Measurements from ENCODE around the gene TLR4.
A peak's percentile ranks its signal among the peaks of the same experiment; 100 is the strongest.

The TLR4 gene

DNA sequence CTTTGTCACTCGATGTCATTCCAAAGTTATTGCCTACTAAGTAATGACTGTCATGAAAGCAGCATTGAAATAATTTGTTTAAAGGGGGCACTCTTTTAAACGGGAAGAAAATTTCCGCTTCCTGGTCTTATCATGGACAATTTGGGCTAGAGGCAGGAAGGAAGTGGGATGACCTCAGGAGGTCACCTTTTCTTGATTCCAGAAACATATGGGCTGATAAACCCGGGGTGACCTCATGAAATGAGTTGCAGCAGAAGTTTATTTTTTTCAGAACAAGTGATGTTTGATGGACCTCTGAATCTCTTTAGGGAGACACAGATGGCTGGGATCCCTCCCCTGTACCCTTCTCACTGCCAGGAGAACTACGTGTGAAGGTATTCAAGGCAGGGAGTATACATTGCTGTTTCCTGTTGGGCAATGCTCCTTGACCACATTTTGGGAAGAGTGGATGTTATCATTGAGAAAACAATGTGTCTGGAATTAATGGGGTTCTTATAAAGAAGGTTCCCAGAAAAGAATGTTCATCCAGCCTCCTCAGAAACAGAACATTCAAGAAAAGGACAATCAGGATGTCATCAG, 11.3 kb downstream of the TLR4 start:
- no peak for DNase-seq

DNA sequence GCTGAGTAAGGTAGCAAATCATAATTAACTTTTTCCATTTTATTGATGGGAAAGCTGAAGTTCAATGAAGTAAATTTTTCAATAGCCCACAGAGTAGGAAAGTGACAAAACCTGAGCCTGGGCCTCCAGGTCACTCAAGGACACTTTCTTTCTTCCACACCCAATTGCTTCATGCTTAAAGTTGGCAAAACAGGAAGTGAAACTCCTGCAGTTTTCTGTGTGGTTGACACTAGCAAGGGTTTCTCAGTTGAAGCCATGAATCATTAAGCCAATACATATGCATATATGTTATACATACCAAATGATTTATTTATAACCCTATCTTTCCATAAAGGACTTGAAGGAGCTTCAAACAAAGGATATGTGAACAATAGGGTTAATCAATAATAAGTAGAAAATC, 13.9 kb downstream of the TLR4 start:
- DNase-seq = no peak

DNA sequence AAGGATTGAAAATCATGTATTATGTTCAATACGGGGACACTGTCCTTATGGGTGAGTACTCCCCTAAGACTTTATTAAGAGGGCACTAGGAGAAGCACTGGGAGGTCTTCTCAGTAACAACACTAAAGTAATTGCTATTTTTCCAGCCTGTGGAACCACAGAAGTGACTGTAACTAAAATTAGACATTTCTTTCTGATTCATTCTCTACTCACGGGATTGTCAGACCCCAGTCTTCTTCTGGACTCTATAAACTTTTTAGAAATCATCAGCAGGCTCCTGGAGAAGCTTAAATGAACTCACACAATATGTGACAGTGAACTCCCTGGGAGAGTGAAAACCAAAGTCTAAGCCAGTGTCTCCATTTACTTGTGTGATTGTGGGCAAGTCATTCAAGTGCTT, 14.5 kb downstream of the TLR4 start:
- DNase-seq = no peak

DNA sequence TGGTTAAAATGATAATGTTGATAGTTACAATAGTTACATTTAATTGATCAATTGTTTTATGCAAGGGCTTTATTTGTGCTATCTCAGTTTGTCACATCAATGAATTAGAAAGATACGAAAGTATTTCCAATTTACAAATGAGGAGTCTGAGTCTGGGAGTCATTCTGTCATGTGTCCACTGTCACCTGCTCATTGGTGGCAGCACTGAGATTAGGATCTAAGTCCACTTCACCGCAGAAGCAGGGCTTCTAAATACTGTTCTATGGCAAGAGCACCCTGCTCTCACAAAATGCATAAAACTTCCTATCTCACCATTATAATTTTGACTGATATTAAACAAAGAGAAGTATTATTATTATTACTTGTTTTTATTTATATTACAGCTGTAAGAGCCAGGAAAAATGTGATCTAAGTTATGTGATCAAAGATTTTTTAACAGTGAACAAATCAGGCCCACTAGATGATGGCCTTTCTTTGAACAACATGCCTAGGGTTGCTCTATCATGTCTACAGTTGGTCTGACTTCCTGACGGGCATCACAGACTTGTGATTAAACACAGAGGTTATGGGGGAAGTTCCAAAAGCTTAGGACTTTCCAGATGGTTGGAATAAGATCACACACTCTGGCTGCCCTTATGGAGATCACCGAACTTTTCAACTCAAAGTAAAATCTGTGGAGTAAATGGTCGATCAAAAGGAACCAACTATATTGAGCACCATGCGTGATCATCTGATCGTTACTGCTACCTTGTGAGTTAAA, 15.1 kb downstream of the TLR4 start:
- no peak for DNase-seq

DNA sequence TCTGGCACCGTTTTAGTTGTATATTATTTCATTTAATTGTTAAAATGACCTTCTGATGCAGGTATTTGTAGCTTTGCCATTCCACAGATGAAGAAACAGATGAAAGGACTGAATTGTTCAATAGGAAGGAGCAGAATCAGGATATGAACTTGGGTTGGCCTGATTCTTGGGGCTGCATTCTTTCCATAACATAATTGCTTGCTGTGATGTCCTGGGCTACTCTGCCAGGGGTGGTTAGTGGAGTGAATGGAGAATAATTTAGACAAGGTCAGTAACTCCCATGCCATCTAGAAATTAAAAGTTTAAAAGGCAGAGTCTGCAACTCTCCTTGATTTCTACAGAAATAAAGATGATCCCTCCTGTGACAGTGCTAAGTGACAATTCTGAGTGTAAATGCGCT, 15.9 kb downstream of the TLR4 start:
- DNase-seq = no peak

DNA sequence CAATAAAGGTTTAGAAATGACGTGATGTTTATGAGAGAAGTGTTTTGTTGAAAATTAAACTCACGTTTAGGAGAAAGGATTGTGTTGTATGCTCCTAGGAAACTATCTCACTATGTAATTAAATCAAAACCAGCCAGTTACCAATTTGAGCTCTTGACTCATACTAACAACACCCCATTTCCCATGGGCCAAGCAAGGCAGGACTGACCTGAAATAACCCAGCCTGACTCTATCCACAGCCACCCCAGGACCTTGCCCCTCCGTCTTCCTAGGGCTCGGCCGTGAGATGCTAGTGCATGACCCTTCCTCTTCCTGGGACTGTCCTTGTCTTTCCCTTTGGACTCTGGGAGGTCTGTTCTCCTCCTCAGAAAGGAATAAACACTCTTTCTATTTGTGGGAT, 16.4 kb downstream of the TLR4 start:
- no peak for DNase-seq

DNA sequence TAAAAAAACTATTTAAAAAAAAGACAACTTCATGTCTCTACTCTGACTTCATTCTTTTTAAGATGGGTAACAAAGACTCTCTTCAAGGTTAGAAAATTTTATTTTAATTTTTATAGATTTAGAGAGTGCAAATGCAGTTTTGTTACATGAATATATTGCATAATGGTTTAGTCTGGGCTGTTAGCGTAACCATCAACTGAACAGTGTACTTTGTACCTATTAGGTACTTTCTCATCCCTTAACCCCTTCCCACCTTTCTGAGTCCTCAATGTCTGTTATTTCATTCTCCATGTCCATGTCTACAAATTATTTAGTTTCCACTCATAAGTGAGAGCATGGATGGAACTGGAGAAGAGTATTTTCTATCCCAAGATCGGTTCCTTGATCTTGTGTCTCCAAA, 16.8 kb downstream of the TLR4 start:
- DNase-seq = no peak

DNA sequence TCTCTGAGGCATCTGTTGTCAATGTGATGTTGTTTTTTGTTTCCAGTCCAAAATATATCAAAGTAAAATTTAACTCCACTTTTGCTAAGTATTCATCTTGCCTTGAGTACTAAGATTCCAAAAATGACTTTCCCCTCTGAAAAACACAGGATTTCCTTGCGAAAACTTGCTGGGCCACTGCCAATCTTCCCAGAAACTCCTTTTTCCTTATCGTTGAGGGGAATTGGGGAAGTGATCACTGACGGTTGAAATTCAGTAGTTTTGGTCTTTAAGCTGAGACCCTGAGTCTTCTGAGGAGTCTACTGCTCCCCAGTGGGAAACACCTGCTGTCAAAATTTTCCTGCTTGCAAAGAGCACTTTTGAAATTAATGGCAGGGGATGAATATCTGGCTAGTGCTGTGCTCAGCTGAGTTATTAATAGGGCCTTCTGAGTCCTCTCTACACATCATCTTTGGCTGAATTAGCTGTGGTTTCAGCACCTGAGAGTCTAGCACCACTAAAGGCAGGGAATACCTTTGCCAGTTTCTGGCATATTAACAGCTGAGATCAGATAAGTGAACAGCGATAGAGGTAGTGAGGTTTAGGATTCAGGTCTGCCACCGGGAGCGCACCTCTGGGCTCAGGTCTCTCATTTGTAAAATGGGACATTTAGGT, 18.0 kb downstream of the TLR4 start:
- DNase-seq = no peak

DNA sequence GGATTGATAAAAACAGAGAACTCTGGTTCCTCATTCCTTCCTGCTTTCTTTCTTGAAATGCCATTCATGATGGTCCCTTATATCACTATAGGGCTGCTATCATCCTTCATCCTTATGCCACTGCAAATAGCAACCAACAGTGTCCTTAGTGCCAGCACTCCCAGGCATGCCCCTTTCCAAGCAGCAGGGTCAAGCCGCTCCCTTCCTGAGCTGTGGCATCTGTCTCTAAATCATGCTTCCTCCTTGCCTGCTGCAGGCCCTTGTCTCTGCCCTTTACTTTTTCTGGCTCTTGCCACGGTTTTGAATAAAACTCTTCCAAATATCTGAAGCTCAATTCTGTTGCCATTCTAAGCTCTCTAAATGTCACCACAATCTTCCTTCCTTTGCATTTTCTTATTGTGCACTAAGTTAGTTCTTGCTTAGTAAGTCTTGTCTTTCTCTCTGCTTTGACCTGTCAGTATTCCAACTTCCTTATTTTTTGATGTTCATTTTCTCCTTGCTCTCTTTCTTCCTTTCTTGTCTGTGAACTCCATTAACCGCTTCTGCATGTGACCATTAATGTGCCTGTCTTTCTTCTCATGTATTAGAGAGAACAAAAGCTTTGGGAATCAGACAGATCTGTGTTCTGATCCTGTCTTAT, 19.9 kb downstream of the TLR4 start:
- no peak for DNase-seq

DNA sequence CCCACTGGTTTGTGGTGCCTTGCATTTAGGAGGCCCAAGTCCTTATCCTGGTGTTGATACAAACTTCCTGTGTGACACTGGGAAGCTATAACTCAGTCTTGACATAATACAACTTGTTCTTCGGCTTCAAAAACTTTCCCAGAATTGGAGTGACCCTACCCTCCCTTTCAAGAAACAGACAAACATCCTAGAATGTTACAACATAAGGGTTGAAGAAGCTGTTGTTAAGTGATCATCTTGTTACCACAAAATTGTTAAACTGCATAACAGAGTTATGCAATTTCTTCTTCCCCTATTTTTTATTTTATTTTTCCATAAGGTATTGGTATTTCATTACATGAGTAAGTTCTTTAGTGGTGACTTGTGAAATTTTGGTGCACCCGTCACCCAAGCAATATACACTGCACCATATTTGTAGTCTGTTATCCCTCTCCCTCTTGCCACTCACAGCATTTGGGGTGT, 21.3 kb downstream of the TLR4 start:
- no peak for DNase-seq

DNA sequence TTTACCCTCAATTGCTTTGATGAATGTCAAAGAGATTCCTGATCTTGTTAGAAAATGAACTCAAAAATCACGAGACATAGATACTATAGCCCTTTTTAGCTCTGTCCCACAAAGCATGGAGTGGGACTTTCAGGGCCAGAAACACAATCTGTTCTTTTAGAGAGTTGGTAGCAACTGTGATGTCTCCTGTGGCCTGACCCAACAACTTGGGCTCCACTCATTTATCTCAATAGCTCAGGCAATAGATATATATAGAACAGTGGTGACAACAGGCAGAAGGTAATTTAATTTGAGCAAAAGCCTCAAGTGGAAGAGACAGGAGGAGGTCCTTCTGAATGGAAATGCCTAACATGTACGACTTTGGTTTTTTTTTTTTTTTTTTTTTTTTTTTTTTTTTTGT, 25.2 kb downstream of the TLR4 start:
- DNase-seq = no peak

DNA sequence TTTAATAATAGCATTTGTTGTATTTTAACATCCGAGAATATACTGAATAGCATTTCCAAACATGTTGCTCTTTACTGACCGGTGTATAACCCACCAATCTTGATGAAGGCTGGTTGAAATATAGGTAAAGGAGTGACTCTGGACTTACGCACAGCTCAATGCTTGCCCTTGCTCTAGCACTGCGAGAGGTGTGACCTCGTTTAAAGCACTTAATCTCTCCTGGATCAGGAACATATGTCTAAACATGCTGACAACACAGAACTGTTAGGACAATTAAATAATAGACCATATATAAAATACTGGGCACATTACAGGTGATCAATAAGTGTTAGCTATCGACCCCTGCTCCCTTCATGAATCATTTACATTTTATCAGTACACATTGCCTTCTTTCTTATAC, 28.3 kb downstream of the TLR4 start:
- no peak for DNase-seq

DNA sequence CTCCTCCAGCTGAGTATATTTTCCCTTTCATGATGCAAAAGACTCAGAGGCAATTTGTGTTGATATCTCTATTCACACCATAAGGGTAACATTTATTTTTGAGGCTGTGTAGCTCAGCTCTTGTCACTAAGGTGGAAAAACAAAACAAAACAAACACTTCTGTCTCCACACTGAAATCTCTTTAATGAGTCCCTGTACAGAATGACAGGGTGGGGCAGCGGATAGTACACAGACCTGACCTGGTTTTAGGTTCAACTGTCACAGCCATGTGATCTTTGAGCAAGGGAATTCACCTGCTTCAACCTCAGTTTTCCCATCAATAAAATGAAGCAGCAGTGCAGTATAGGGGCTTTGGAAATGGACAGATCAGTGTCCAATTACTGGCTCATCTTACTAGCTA, 29.3 kb downstream of the TLR4 start:
- no peak for DNase-seq

DNA sequence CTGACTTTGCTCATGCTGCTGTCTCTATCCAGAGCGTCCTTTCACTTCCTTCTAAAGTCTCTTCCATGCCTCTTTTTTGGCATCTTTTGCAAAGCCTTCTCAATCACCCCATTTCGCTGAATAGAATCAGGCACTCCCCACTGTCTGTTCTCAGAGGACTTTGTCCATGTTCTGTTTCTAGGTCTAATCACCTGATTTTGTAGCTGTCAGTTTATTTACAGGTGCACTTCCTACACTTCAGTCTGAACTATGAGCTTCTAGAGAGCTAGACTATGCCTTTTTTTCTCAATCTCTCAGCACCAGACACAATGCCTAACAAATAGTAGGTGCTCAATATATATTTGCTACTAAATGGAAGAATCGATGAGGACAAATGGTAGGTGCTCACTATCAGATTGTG, 29.9 kb downstream of the TLR4 start:
- no peak for DNase-seq

DNA sequence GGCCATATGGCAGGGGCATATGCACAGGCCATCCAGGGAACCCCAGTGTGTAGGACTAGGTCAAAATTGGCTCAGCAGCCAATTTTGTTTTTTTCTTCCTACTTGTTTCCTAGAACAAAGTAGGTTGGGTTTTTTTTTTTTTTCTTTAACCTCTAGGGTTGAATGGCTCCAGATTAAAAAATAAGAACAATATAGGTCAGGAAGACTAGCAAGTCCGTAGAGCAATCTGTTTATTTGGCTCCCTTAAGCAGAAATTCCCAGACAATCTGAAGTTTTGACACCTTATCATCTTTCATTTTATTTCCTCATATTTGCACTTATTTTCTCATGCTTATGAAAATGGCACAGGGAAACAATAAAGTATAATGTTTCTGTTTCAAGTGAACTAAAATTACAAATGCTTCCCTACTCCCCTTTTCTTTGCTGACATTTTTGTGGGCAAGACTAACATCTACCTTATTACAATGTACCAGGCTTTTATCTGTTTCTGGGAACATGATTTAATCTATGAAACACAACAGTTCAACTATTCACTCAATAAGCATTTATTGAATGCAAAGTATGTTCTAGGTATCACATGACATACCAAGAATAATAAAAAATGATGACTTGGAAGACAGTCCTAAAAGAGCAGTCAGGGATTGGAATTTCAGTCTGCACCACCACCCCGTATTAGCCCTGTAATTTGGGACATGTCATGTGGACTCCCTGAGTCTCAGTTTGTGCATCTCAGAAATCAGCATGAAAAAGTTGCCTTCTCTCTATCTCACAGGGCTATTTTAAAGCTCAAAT, 30.5 kb downstream of the TLR4 start:
- no peak for DNase-seq

DNA sequence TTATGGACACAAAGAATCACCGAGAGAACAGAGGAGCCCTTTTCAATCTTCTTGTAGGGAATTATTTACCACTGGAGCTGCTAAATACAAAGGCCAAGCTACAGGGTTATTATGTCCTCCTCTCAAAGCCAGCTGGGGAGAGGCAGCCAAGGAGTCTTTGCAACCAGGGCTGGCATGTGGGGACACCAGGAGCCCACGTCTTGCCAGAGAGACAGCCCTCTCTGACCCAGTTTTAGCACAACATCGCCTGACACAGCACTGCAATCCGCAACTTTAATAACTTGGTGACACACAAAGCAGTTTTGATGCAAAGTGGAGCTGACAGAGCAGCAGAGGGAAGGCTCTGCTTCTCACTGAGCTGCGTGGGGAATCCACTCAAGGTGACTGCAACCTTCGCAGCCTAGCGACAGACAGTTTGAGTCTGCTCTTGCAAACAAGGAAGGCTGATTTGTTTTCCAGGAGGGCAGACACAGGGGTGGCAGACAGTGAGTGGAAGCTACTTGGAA, 33.6 kb downstream of the TLR4 start:
- DNase-seq = no peak

DNA sequence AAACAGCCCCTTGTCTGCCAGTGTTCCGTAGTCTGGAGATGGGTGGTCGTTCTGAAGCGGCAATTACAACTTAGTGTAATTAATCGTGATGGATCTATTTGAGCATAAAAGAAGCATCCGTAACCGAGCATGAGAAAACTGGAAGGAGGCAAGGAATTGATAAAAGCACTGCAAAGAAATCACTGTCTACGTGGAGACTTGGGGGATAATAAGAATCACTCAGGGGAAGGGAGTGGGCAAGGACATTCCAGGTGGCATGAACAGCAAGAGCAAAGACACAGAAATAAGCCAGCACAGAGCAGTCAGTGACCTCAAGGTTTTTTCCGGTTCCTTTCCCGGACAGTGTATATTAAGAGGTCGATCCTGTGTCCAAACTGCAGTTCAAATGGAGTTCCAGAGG, 35.0 kb downstream of the TLR4 start:
- DNase-seq = no peak

DNA sequence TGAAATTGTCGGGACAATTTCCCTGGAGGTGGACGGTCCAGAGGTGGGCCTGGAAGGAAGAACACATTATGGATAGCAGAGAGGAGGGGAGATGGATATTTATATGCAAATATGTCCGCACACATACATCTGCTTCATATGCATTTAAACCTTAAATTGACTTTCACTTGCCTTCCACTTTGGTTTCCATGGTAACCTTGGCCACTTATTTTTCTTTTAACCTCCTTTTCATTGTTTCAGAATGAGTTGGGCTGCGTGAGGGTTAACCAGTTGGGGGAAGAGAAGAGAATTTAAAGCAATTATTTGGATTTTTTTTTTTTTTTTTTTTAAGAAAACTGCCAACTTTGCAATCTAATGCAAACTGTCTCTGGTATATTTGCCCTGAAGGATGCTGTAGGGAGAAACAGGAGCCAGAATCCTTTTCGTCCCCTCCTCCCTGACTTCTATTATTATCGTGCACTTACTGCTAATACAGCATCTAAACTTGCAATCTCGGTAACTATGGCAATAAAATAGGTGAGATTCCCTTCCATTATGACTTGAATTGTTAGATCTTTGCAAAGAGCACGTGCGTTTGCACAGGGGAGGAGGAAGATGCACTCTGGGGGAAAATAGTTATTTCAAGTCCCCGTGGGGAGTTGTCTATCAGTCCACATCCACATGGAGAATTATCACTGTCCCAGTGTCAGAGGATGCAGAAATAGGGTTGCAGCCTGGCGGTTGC, 35.6 kb downstream of the TLR4 start:
- no peak for DNase-seq

DNA sequence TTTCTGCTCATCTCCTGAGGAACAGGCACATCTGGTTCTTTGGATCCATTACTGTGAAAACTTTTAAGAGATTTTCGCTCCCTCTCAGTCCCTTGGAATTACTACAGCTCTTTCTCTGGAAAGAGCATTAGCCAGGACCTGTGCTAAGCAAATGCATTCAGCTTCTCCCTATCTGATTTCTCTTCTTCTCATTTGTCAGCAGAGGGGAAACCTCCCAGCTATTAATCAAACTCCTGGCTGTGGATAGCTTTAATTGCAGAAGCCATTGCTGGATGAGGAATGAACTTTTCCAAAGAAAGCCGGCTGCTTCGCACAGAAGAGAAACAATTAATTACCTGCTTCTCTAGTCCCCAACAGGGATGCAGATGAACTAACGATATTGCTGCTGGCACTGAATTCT, 37.9 kb downstream of the TLR4 start:
- DNase-seq = no peak

DNA sequence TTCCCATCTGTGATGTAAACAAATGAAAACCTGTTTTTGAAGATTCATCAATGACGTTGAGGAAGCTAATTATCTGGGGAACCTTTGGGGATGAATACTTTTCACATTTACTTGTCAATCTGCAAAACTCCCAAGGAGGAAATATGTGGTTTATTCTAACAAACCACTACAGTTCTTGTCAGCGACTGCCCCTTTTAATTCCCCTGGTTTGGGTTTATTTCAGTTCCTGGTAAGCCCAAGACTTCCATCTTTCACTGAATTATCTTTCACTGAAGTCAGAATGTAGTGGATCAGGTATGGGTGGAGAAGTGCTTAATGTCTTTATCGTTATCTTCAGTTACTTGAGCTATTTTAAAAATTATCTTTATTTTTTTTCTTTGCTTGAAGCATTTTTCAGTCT, 40.2 kb downstream of the TLR4 start:
- no peak for DNase-seq

DNA sequence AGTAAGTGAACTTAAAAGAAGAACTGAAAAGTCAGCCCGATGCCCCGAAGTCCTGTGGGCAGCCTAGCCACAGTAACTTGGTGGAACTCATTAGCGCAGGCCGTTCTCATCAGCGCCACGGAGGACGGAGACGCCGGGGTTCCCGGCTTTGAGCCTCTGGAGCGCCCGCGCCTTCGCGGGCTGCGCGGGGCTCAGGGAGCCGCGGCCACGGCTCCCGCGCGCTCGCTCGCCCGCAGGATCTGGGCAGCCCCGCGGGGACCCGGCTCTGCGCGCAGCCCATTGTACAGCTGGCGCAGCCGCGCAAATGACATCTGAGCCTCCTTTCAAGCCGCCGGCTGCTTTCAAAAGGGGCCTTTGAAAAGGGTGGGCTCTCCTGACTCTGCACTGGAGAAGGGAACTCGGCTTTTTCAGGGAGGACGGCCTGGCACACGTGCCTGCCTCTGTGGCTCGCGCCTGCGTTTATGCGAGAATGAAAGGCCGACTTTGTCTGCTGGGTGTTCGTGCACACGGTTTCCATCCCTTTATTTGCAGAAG, 40.7 kb downstream of the TLR4 start:
- peak; percentile 3 for DNase-seq

DNA sequence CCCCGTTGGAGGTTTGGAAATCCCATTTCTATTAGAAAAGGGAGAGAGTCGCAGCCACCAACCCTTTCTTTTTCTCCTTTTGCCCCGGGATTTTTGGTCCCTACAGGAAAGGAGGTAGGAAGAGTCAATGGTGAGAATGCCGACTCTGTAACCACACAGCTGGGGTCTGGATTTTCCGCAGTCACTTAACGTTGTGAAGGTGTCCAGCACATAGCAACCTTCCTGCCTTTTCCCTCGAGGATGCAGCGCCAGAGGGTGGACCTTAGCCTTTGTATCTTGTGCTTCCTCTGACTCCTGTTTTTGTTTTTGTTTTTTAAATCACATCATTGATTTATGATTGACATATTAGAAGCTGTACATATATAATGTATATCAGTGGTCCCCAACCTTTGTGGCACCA, 41.4 kb downstream of the TLR4 start:
- DNase-seq = no peak

All from stimulated activated CD4-positive, alpha-beta T cell treated with anti-CD3 and anti-CD28 coated beads, Interleukin-15, amount 100 ng/mL, for 24 hours (primary cell).